SK-MEL-5 (cell line): ENCODE results near the gene STEAP1B. TPM values are rescaled to one million over a fixed set of nuclear protein-coding genes. Genes with fewer than 3 reads are reported as not detected.
"Not testable (repeated sequence)": the region's sequence is repeated elsewhere in the genome, so short reads cannot be mapped to it uniquely, and the experiment has no call there.

Experiments
- DNase-seq: peaks from one replicate; pipeline ENCODE4 v3.0.0-alpha.2; 2016; ENCODE audit warnings: low read depth, low spot score
- in situ Hi-C: cut with HindIII; loops from 2 replicates; pipeline ENCODE4 v1.10.0; 2016; ENCODE audit warnings: low sequenced_read_pairs, high pct_unique_total_duplicates, low pct_unique_long_range_greater_than_20kb
- total RNA-seq: library from RNA; depleted of rRNA; stranded (reverse); fragments of >200 nt; shearing (Covaris generic); gene quantifications from 2 replicates; pipeline ENCODE4 v1.2.3, GENCODE V29; 2014

Gene STEAP1B
- total RNA-seq, 1 experiment from 2014 or later, result 61.7 TPM

- no peak for DNase-seq
- in situ Hi-C loops, result no loop called here
These were observed 23.2 kb downstream of the STEAP1B start for GRCh38 chr7:22476824-22477223.

DNA sequence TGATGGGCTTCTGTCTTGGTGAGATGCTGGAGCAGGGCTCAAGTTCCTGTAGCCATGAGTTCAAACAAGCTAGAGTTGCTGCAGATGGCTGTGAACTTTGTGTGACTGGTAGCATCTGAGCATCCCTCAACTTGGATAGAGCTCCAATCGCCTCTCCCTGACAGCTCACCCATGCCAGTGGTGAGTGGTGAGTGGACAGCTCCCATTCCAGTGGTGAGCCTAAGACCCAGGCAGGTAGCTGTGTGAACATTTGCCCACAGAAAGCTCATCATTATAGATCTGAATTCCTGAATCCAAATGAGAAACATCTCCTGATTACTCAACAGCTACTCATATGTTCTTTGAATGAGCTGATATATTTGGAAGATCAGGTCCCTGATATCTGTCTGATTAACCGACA lies 25.3 kb downstream of the STEAP1B start:
- in situ Hi-C loops, result loop anchor here (25.0 kb wide), 1 partner anchor 362 kb away; no protein-coding TSS in a partner anchor
- no peak for DNase-seq

DNA sequence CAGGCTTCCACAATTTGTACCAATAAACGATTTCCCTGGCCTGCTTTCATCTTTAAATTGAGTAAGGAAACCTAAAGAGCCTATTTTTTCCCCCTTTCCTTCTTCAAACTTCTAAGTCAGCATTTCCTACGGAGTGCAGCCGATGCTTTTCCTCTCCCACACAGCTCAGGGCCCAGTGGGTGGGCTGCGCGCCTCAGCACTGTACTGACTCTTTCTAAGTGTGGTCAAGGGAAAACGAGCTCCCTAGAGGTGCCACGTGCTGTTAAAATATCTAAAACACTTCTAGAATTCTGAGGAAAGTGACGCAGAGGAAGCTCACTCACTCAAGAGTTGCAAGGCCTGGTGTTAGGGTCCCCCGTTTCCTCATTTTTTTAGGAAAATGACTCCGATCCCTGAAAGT lies 29.0 kb downstream of the STEAP1B start:
- no peak for DNase-seq
- in situ Hi-C loops, result loop anchor here (25.0 kb wide), 1 partner anchor 359 kb away; no protein-coding TSS in a partner anchor

DNA sequence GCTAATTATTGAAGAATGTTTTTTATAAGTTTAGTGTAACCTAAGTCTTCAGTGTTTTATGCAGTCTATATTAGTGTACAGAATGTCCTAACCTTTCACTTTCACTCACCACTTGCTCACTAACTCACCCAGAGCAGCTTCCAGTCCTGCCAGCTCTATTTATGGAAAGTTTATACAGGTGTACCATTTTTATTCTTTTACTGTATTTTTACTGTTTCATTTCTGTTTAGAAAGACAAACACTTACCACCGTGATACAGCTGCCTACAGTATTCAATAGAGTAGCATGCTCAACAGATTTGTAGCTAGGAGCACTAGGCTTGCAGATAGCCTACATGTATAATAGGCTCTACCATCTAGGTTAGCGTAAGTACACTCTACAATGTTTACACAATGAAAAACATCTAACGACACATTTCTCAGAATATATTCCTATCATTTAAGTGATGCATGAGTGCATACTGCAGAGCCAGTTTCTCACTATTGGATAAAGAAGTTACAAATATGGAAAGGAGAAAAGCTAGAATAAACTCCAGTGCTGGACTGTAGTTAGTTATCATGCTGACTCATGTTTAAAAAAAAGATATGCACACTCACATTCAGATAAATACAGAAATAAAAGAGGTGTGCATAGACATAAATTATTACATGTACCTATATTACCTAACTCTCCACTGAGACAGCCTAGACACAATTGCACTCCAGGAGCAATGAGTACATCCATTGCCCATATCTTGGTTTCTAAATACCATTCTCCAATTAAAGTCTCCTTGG lies 30.4 kb downstream of the STEAP1B start:
- DNase-seq, result no peak
- in situ Hi-C loops, result loop anchor here (25.0 kb wide), 1 partner anchor 357 kb away; no protein-coding TSS in a partner anchor

DNA sequence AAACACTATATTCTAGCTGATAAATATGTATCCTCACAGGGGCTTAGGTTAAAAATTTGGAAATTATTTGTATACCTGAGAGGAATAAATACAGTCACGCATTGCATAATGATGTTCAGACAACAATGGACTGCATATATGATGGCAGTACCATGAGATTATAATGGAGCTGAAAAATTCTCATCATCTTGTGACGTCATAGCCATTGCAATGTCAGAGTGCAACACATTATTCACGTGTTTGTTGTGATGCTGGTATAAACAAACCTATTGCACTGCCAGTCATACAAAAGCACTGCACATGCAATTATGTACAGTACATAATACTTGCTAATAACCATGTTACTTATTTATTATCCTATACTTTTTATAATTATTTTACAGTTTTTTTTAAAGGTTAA lies 31.4 kb downstream of the STEAP1B start:
- DNase-seq, result no peak
- in situ Hi-C loops, result loop anchor here (25.0 kb wide), 1 partner anchor 356 kb away; no protein-coding TSS in a partner anchor

DNA sequence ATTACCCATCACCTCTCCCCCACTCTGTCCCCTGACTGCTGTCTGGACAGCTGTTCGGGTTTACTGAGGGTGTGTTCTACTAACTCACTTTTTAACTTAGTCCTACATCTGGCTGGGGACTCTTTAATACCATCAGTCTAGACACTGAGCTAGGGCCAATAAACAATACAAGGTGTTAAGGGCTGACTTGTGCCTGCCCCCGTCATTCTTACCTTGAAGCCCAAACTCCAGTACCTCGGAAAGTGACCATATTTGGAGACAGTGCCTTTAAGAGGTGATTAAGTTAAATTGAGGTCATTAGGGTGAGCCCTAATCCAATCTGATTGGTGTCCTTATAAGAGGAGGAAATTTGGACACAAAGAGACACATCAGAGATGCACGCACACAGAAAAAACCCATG lies 35.7 kb downstream of the STEAP1B start:
- no peak for DNase-seq
- in situ Hi-C loops, result loop anchor here (25.0 kb wide), 1 partner anchor 352 kb away; no protein-coding TSS in a partner anchor

DNA sequence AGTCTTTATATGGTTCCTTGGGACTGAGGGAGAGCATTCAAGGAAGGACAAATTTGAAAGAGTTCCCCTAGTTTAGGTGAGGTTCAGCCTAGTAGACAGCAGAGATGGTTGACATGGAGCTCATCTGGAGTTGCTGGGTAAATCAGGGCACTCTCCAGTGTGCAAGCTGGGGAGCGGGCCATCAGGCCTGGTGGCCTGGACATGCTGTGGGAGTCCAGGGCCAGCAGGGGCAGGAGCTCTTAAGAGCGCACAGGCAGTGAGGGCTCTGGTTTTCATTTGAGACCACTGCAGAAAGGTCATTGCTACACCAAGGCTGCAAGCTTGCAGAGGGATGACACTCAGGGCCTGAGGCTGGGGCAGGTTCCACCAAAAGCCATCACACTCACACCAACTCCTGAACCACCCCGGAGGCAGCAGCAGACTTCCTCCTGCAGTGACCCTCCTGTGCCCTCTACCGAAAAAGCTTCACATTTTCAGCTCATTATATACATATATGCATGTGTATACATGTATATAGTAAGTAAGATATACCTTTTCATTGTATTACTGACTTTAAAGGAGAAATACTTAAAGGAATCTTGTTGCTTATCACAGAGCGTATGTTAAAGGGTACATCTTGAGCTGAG lies 39.5 kb downstream of the STEAP1B start:
- DNase-seq, result no peak
- in situ Hi-C loops, result loop anchor here (25.0 kb wide), 1 partner anchor 348 kb away; no protein-coding TSS in a partner anchor

DNA sequence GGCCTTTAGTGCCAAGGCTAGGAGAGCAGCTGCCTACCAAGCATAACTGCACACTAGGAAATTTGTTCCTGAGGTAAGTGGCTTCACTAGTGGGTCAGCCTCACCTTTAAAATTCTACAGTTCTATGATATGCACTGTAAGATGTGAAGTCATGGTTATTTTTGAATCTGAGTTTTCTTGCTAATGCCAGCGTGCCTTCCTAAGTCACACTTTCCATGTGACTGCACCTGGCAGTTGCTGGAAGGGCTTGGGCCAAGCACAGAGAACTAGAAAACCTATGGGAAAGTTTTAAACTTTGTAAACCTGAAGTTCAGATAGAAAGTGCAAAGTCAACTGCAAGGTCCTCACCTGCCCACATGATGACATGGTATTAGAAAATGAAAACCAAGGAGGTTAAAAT lies 42.5 kb downstream of the STEAP1B start:
- in situ Hi-C loops, result loop anchor here (25.0 kb wide), 1 partner anchor 345 kb away; no protein-coding TSS in a partner anchor
- no peak for DNase-seq

DNA sequence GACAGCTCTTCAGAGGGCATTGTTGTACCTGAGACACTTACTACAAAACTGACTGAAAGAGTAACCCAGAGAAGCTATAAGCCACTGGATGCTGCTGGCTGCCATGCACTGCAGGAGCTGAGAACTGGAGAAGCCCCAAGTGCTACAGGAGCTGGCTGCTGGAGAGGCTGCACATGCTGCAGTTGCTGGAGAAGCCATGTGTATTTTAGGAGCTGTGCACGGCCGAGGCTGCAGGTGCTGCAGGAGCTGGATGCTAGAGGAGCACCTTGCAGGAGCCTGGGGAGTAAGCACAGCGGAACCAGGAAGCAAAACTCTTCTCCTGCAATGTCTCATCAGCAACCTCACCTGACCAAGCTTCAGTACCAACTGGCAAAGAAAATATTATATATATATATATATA lies 45.5 kb downstream of the STEAP1B start:
- in situ Hi-C loops, result loop anchor here (25.0 kb wide), 1 partner anchor 342 kb away; no protein-coding TSS in a partner anchor

GRCh38 chr7:22452960-22453558 lies 46.9 kb downstream of the STEAP1B start:
- in situ Hi-C loops, result loop anchor here (25.0 kb wide), 1 partner anchor 341 kb away; no protein-coding TSS in a partner anchor
- no peak for DNase-seq

More for the DNA sequence above, 45.5 kb downstream of the STEAP1B start:
- no peak for DNase-seq

DNA sequence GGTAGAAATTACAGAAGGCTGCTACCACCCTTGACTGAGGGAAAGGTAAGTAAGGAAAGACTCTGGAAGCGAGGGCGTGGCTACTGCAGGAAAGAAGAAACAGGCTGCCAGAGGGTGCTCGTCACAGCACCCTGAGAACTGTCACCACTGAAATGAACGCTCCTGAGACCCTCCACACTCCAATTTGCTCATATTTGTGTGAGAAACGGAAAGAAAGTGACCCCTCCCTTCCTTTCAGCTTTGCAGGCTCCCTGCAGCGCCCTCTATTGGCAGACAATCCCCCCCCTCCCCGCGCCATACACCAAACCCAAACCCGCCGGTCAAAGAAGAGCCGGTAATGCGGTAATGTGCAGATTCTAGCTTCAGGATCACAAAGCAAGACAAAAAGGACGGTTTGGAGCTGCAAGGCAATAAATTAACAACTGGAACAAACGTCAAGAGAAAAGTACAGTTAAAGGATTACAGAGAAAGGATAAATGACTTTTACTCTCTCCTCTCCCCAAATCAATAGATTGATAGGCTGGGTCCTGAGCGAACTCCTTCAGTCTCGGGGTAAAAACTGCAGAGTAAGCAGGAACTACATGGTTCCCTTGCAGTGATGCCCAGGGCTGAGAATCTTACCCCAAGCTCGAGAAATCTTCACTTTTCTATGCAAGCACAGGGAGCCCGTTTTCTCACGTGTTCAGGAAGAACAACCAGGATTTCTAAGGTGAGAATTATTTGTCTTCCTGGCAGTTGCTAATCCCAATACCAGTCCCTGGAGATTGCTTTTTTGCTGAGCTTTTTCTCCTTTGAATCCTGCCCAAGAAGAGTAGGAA lies 47.6 kb downstream of the STEAP1B start:
- in situ Hi-C loops, result loop anchor here (25.0 kb wide), 1 partner anchor 340 kb away; no protein-coding TSS in a partner anchor
- DNase-seq, result no peak

DNA sequence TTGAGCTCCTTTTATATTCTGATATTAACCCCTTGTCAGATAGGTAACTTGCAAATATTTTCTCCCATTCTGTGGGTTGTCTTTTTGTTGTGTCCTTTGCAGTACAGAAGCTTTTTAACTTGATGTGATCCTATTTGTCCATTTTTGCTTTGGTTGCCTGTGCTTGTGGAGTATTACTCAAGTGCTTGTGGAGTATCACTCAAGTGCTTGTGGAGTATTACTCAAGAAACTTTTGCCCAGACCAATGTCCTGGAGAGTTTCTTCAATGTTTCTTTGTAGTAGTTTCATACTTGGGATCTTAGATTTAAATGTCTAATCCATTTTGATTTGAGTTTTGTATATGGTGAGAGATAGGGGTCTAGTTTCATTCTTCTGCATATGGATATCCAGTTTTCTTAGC lies 50.0 kb downstream of the STEAP1B start:
- not testable (repeated sequence) for DNase-seq
- in situ Hi-C loops, result loop anchor here (25.0 kb wide), 1 partner anchor 338 kb away; no protein-coding TSS in a partner anchor

- in situ Hi-C loops, result no loop called here
- DNase-seq, result no peak
These were observed 52.2 kb downstream of the STEAP1B start for GRCh38 chr7:22447762-22448161.

- no peak for DNase-seq
- in situ Hi-C loops, result no loop called here
These were observed 53.0 kb downstream of the STEAP1B start for GRCh38 chr7:22447008-22447407.

GRCh38 chr7:22445853-22446252 lies 54.1 kb downstream of the STEAP1B start:
- in situ Hi-C loops, result no loop called here
- no peak for DNase-seq

GRCh38 chr7:22445140-22445743 lies 54.7 kb downstream of the STEAP1B start:
- in situ Hi-C loops, result no loop called here
- no peak for DNase-seq
